Peyer's patch (tissue), 4 donors: ENCODE data around the gene MAPT. TPM values are rescaled to one million over a fixed set of nuclear protein-coding genes. Genes with fewer than 3 reads are reported as not detected.

ENCODE experiments used
- DNase-seq, 3 donors: peaks; one replicate each; pipeline ENCODE4 v3.0.0-alpha.2; 2017 to 2019
- H3K27ac ChIP-seq, 4 donors: fragments of 200-600 bp; sonication (generic); one replicate each; pipeline ENCODE4 v1.5.1; 2016 to 2019
- H3K27me3 ChIP-seq, 2 donors: fragments of 200-600 bp; sonication (generic); one replicate each; pipeline ENCODE4 v1.5.1; 2019
- H3K36me3 ChIP-seq, 3 donors: fragments of 200-600 bp; sonication (generic); one replicate each; pipeline ENCODE4 v1.5.1; 2016 to 2019
- H3K4me1 ChIP-seq, 4 donors: fragments of 200-600 bp; sonication (generic); one replicate each; pipeline ENCODE4 v1.5.1; 2016 to 2019
- H3K4me3 ChIP-seq, 4 donors: fragments of 200-600 bp; sonication (generic); 1 replicate in 3 of 4; 2 replicates in 1 of 4; pipeline ENCODE4 v1.5.1; 2016 to 2019; ENCODE audit warnings: mild to moderate bottlenecking in 1 of 4
- H3K9me3 ChIP-seq, 4 donors: fragments of 200-600 bp; sonication (generic); one replicate each; pipeline ENCODE4 v1.5.1; 2016 to 2019; ENCODE audit warnings: mild to moderate bottlenecking in 1 of 4
- POLR2A ChIP-seq, 2 donors: fragments of 450-650 bp; IDR thresholded peaks; one replicate each; pipeline ENCODE4 v1.5.1; 2017; ENCODE audit warnings: antibody characterized with exemption in 2 of 2, mild to moderate bottlenecking in 2 of 2, moderate library complexity in 2 of 2
- total RNA-seq, 4 donors: library from RNA; depleted of rRNA; stranded (reverse); fragments of >200 nt; gene quantifications; one replicate each; pipeline ENCODE4 v1.1.0, GENCODE V29; 2016
- TF ChIP-seq, protein P1 (sequence below), 6 experiments: fragments of 450-650 bp in 4 of 6; fragments of 200-600 bp in 2 of 6; sonication (generic) in 1 of 6; IDR thresholded peaks; one replicate each; pipeline ENCODE4 v1.5.1; 2017 to 2019; ENCODE audit warnings: antibody characterized with exemption in 6 of 6, mild to moderate bottlenecking in 3 of 6, moderate library complexity in 1 of 6

The MAPT gene
- total RNA-seq, 4 donors from 2014 or later = 0.35 to 1.6 (median 0.94) TPM; not detected in 1

DNA sequence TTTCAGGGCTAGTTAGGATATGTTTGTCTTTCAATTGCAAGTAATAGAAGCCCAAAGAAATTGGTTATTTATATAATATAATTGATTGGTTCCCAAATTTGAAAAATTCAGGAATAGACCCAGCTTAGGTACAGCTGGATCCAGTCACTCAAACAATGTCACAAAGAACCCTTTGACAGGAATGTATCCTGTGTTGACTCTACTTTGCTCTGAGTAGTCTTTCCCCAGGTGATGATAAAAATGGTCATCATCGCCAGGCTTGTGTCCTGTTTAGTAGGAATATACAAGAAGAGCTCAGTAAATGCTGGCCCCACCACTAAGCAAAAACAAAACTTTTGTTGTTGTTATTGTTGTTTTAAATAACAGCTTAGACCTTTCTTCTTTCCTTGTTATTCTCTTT is 35.0 kb downstream of the MAPT start:
- Histone ChIP-seq H3K4me3 (no peak overlapping the region), H3K4me1 (no peaks in the 10 kb centered on the region), H3K9me3 (no peaks in the 10 kb centered on the region), H3K27me3 (no peaks in the 10 kb centered on the region), H3K27ac (no peak overlapping the region), H3K36me3 (no peaks in the 10 kb centered on the region)
- TF ChIP-seq, protein P1, sequence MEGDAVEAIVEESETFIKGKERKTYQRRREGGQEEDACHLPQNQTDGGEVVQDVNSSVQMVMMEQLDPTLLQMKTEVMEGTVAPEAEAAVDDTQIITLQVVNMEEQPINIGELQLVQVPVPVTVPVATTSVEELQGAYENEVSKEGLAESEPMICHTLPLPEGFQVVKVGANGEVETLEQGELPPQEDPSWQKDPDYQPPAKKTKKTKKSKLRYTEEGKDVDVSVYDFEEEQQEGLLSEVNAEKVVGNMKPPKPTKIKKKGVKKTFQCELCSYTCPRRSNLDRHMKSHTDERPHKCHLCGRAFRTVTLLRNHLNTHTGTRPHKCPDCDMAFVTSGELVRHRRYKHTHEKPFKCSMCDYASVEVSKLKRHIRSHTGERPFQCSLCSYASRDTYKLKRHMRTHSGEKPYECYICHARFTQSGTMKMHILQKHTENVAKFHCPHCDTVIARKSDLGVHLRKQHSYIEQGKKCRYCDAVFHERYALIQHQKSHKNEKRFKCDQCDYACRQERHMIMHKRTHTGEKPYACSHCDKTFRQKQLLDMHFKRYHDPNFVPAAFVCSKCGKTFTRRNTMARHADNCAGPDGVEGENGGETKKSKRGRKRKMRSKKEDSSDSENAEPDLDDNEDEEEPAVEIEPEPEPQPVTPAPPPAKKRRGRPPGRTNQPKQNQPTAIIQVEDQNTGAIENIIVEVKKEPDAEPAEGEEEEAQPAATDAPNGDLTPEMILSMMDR (IDR thresholded peaks at IDR 0.05) = no peak
- no peak for TF ChIP-seq POLR2A (IDR thresholded peaks at IDR 0.05)
- DNase-seq = no peak

DNA sequence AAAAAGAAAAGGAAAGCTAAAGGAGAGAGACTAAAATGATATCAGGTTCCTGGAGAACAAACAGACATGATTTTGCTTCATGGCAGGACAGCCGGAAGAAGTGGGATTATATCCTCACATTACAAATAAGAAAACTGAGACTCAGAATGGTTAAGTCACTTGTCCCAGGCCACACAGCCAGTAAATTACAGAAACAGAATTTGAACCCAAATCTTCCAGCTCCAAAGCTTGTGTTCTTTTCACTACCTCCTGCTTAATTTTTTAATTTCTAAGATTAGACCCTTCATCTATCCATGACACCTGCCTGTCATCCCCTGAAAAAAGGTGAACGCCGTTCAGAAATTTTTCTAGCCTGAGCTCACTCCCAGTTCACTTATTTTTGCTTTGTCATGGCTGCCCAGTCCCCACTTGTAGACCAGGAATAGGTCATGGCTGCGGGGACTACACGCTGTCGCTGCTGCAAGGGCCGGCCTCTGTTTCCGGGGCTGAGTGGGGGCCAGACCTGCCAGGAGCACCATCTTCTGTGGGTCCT is 36.1 kb downstream of the MAPT start:
- no peak overlapping the region for H3K4me3 ChIP-seq
- H3K27me3 ChIP-seq = no peaks in the 10 kb centered on the region
- no peak overlapping the region for H3K27ac ChIP-seq
- TF ChIP-seq POLR2A (IDR thresholded peaks at IDR 0.05) = no peak
- H3K36me3 ChIP-seq = no peaks in the 10 kb centered on the region
- H3K4me1 ChIP-seq = no peaks in the 10 kb centered on the region
- no peak for DNase-seq
- H3K9me3 ChIP-seq = no peaks in the 10 kb centered on the region

DNA sequence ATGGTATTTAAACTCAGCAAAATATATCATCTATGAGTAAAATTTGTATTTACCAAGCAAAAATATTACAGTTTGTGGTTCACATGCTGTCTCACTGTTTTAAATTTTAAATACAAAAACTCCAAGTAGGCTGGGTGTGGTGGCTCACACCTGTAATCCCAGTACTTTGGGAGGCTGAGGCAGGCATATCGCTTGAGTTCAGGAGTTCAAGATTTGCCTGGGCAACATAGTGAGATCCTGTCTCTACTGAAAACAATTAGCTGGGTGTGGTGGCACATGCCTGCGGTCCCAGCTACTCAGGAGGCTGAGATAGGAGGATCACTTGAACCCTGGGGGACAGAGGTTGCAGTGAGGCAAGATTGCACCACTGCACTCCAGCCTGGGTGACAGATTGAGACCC is 37.3 kb downstream of the MAPT start:
- Histone ChIP-seq H3K36me3 (no peaks in the 10 kb centered on the region), H3K4me1 (no peaks in the 10 kb centered on the region), H3K27me3 (no peaks in the 10 kb centered on the region), H3K27ac (no peak overlapping the region), H3K9me3 (no peaks in the 10 kb centered on the region), H3K4me3 (no peak overlapping the region)
- TF ChIP-seq, protein P1 (IDR thresholded peaks at IDR 0.05) = no peak
- no peak for TF ChIP-seq POLR2A (IDR thresholded peaks at IDR 0.05)
- no peak for DNase-seq

DNA sequence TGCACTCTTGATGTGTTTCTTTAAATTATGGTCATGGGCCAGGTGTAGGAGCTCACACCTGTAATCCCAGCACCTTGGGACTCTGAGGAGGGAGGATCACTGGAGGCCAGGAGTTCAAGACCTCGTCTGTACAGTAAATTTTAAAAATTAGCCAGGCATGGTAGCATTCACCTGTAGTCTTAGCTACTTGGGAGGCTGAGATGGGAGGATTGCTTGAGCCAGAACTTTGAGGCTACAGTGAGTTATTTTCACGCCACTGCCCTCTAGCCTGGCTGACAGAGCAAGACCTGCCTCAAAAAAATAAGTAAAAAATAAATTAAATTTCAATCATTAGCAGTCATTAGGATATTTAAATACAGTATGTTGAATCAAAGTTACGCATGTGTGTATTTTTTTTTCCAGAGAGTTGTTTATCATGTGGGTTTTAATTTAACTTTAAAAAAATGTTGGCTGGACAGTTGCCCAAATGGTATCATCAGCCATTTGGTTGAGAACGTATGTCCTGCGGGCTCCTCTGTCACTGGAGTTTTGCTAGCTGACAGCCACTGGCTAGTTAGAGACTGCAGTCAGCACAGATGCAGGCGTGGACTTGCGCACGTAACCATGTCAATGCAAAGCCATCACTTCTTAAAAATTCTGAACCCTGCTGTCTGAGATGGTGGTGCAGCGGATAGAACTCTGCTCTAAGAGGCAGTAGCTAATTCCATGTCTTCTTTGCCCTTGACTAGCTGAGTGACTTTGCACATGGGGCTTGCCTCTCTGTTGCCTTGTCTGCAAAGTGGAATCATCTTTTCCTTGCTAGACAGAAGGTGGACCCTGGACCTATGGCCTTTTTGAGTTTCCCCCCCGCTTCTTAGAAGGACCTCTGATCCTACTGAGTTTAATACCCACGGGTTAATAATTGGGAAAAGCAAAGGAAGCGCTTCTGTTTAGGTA is 40.0 kb downstream of the MAPT start:
- no peaks in the 10 kb centered on the region for H3K4me1 ChIP-seq
- H3K36me3 ChIP-seq = no peaks in the 10 kb centered on the region
- no peak overlapping the region for H3K4me3 ChIP-seq
- no peak overlapping the region for H3K27ac ChIP-seq
- no peak for DNase-seq
- H3K27me3 ChIP-seq = no peaks in the 10 kb centered on the region
- H3K9me3 ChIP-seq = no peaks in the 10 kb centered on the region
- TF ChIP-seq POLR2A (IDR thresholded peaks at IDR 0.05) = no peak
- TF ChIP-seq, protein P1 (IDR thresholded peaks at IDR 0.05) = no peak

DNA sequence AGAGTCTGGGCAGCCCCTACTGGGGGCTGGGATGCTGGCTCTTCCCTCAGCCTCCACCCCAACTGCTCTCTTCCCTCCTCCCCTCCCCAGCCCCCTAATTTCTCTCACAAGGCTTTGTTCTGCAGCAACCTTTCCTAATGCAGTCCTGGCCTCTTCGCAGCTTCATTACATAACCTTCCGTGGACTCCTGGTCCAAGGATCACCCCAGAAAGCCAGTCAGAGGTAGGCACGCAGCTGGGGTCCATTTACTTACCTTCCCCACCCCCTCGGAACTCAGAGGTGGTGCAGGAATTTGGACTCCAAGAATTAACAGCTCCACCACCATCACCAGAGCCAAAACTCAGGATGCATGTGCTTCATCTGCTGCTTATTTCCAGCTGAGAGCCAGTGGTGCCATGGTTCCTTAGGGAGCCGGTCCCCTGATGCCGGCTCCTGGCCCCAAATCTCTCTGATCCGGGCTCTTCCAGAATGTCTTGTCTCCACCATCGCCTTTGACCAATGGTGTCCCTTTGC is 40.9 kb downstream of the MAPT start:
- DNase-seq = no peak
- H3K27me3 ChIP-seq = no peaks in the 10 kb centered on the region
- H3K4me1 ChIP-seq = no peaks in the 10 kb centered on the region
- H3K36me3 ChIP-seq = no peaks in the 10 kb centered on the region
- no peak overlapping the region for H3K27ac ChIP-seq
- TF ChIP-seq POLR2A (IDR thresholded peaks at IDR 0.05) = no peak
- TF ChIP-seq, protein P1 (IDR thresholded peaks at IDR 0.05) = no peak
- H3K9me3 ChIP-seq = no peaks in the 10 kb centered on the region
- no peak overlapping the region for H3K4me3 ChIP-seq
